ENCODE measurements around the gene LAMB3.

The LAMB3 gene

DNA sequence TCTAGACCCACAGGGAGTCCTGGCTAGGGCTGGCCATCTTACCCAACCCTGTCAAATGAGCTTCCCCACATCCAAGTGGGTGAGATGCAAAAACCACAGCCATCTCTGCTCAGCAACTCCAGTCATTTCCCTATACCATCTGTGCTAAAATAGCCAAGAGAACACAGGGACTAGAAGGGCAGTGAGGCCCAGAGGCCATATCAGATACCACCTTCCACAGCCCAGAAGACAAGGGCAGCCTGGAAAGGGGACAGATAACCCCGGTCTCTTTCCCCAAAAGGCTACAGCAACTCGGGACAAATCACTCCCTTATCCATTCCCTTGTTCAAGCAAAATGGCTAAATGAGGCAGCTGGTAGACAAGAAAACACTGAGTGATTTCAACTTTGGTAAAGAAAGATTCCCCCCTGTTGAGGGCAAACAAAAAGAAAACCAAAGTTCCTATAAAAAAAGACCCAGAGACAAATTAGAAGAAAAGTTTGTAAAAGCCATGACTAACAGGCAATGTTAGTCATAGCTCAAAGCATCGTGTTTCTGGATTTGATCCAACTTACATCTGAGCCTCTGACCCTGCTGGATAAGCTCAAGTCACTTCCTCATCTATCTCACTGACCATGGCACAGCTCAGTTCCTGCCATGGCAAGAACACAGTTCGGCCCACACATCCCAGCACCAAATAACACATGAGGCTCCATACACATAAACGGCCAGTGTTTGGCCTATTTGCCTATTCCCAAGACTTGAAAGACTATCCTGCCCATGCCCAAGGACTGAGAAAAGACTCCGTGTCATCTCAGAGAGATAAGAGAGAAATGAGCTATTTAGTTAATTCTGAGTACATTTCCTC, 3.1 kb downstream of the LAMB3 start:
- CTCF ChIA-PET, result interaction anchor here (1.3 kb wide), 2 partner anchors 22 to 59 kb away, joined by 6 to 7 read pairs; no protein-coding TSS in a partner anchor
- TF ChIP-seq FOXA1 (IDR thresholded peaks at IDR 0.05) (no peak), ARNT (IDR thresholded peaks at IDR 0.05) (no peak), L3MBTL2 (conservative IDR thresholded peaks at IDR 0.05) (no peak), TARDBP (IDR thresholded peaks at IDR 0.05) (no peak), LEF1 (IDR thresholded peaks at IDR 0.05; ENCODE audit: borderline replicate concordance) (no peak), ZNF384 (IDR thresholded peaks at IDR 0.05) (no peak), FOXK2 (IDR thresholded peaks at IDR 0.05) (no peak), ELF4 (IDR thresholded peaks at IDR 0.05) (no peak), BHLHE40 (IDR thresholded peaks at IDR 0.05; ENCODE audit: borderline replicate concordance) (no peak), CTBP1 (IDR thresholded peaks at IDR 0.05; ENCODE audit: borderline replicate concordance) (no peak), FOXM1 (IDR thresholded peaks at IDR 0.05; ENCODE audit: borderline replicate concordance) (no peak), SUZ12 (IDR thresholded peaks at IDR 0.05) (no peak), SP1 (IDR thresholded peaks at IDR 0.05) (no peak), HDGF (IDR thresholded peaks at IDR 0.05; ENCODE audit: borderline replicate concordance) (no peak)
- TF ChIP-seq, protein P1, sequence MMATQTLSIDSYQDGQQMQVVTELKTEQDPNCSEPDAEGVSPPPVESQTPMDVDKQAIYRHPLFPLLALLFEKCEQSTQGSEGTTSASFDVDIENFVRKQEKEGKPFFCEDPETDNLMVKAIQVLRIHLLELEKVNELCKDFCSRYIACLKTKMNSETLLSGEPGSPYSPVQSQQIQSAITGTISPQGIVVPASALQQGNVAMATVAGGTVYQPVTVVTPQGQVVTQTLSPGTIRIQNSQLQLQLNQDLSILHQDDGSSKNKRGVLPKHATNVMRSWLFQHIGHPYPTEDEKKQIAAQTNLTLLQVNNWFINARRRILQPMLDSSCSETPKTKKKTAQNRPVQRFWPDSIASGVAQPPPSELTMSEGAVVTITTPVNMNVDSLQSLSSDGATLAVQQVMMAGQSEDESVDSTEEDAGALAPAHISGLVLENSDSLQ (IDR thresholded peaks at IDR 0.05), result no peak
- DNase-seq (ENCODE audit: extremely low spot score), result no peak
- POLR2A ChIA-PET, result interaction anchor here (1.3 kb wide), 1 partner anchor 26 kb away, joined by 5 read pairs; the partner anchor contains the start of gene G0S2

DNA sequence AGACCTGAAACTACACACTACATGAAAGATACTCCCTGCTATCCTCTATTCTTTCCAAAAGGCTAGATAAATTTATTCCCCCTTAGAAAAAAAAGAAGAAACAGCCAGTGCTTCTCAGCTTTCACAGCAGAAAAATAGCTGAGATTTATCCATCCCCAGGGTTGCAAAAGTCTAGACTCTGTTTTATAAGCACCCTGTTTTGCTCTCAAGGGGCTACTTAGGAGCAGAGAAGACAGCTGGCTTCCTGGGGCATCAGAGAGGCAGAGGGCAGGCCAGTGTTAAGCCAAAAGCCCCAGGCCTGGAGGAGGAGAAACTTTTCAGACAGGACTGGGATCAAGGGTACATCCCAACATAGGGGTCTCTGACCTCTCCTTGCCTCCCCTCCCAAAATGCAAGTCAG, 3.9 kb downstream of the LAMB3 start:
- CTCF ChIA-PET, result no interaction called here
- no peak for DNase-seq (ENCODE audit: extremely low spot score)
- POLR2A ChIA-PET, result no interaction called here
- TF ChIP-seq ELF4 (IDR thresholded peaks at IDR 0.05) (no peak), FOXK2 (IDR thresholded peaks at IDR 0.05) (no peak), SP1 (IDR thresholded peaks at IDR 0.05) (no peak), ARNT (IDR thresholded peaks at IDR 0.05) (no peak), ZNF384 (IDR thresholded peaks at IDR 0.05) (no peak), NFRKB (IDR thresholded peaks at IDR 0.05) (no peak)

DNA sequence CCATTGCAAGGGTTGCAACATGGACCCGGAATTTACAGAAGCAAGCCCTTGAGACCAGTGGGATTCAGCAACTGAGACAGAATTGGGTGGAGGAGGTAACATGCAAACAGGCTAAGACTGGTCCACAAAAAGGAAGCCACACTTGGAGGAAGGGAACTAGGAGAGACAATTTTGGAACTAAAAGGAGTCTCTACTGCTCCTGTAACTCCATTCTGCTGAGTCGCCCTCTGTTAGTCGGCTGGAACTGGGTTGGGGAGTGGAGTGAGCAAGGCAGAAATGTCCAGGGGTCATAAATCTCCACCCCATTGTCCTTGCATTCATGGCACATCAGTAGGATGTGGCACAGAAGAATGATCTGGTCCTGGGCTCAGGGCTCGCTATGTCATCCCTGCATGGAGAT, 5.1 kb downstream of the LAMB3 start:
- TF ChIP-seq, protein P1 (IDR thresholded peaks at IDR 0.05), result no peak
- TF ChIP-seq FOXK2 (IDR thresholded peaks at IDR 0.05), result no peak
- no peak for TF ChIP-seq FOXM1 (IDR thresholded peaks at IDR 0.05; ENCODE audit: borderline replicate concordance)
- no peak for TF ChIP-seq BHLHE40 (IDR thresholded peaks at IDR 0.05; ENCODE audit: borderline replicate concordance)
- no peak for TF ChIP-seq ARNT (IDR thresholded peaks at IDR 0.05)
- no peak for TF ChIP-seq SUZ12 (IDR thresholded peaks at IDR 0.05)
- TF ChIP-seq NFRKB (IDR thresholded peaks at IDR 0.05), result no peak
- TF ChIP-seq CTBP1 (IDR thresholded peaks at IDR 0.05; ENCODE audit: borderline replicate concordance), result no peak
- no peak for TF ChIP-seq TARDBP (IDR thresholded peaks at IDR 0.05)
- TF ChIP-seq ZNF384 (IDR thresholded peaks at IDR 0.05), result no peak
- DNase-seq (ENCODE audit: extremely low spot score), result no peak
- CTCF ChIA-PET, result no interaction called here
- POLR2A ChIA-PET, result no interaction called here

DNA sequence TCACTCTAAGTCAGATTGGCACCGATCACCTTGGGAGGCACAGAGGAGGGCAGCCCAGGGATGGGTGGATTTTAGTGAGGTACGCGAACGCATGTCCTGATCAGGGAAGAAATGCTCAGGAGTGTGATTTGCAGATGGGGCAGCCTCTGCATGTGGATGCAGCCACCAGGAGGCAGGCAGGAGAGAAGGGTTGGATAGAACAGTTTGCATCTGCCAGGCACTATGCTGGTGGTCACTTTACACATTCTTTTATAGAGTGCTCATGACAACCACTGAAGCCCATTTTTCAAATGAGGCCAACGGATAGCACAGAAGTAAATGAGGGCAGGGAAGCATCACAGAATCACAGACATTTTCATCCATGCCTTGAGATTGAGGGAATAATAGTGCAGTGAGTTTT, 5.7 kb downstream of the LAMB3 start:
- POLR2A ChIA-PET, result interaction anchor here (1.4 kb wide), 1 partner anchor 29 kb away, joined by 3 read pairs; the partner anchor contains the start of gene G0S2
- TF ChIP-seq SUZ12 (IDR thresholded peaks at IDR 0.05), result no peak
- TF ChIP-seq SP1 (IDR thresholded peaks at IDR 0.05), result no peak
- TF ChIP-seq FOXA1 (IDR thresholded peaks at IDR 0.05), result no peak
- no peak for TF ChIP-seq ZNF384 (IDR thresholded peaks at IDR 0.05)
- TF ChIP-seq HDGF (IDR thresholded peaks at IDR 0.05; ENCODE audit: borderline replicate concordance), result no peak
- TF ChIP-seq TARDBP (IDR thresholded peaks at IDR 0.05), result no peak
- no peak for TF ChIP-seq L3MBTL2 (conservative IDR thresholded peaks at IDR 0.05)
- no peak for TF ChIP-seq BHLHE40 (IDR thresholded peaks at IDR 0.05; ENCODE audit: borderline replicate concordance)
- TF ChIP-seq, protein P1 (IDR thresholded peaks at IDR 0.05), result no peak
- no peak for TF ChIP-seq NFRKB (IDR thresholded peaks at IDR 0.05)
- TF ChIP-seq FOXK2 (IDR thresholded peaks at IDR 0.05), result no peak
- TF ChIP-seq CTBP1 (IDR thresholded peaks at IDR 0.05; ENCODE audit: borderline replicate concordance), result no peak
- TF ChIP-seq ARNT (IDR thresholded peaks at IDR 0.05), result no peak
- no peak for TF ChIP-seq ELF4 (IDR thresholded peaks at IDR 0.05)
- no peak for TF ChIP-seq FOXM1 (IDR thresholded peaks at IDR 0.05; ENCODE audit: borderline replicate concordance)
- no peak for TF ChIP-seq LEF1 (IDR thresholded peaks at IDR 0.05; ENCODE audit: borderline replicate concordance)
- CTCF ChIA-PET, result interaction anchor here (0.9 kb wide), 1 partner anchor 102 kb away, joined by 4 read pairs; no protein-coding TSS in a partner anchor
- no peak for DNase-seq (ENCODE audit: extremely low spot score)

DNA sequence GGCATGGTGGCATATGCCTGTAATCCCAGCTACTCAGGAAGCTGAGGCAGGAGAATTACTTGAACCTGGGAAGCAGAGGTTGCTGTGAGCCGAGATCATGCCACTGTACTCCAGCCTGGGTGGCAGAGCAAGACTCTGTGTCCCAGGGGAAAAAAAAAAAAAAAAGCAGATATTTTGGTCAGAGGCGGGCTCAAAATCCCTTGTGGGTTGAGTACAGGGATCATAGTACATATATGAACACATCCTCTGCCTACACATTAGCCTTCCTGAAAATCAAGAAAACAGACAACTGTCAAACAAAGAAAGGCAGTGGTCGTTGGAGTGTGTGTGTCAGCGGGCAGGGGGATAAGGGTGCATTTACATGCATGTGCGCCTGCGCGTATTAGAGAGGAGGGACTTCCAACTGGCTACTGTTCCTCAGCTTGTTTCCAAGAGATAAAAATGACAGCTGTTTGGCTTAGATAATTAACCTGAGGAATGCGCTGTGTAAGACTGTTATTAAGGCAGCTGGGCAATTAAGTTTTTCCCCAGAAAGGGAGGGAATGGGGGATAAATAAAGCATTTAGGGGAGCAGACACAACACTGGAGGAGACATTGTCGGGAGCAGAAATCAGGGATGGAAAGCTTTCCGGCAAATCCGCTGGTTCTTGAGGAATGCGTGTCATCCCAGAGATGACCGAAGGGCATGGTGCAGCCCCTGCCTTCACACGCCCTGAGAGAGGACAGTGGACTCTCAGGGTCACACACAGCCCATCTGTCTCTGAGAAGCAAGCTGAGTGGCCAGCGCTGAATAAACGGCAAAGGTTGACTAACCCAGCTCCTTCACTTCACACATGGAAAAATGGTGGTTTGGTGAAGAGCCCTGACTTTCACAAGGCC, 6.4 kb downstream of the LAMB3 start:
- no peak for TF ChIP-seq BHLHE40 (IDR thresholded peaks at IDR 0.05; ENCODE audit: borderline replicate concordance)
- TF ChIP-seq FOXA1 (IDR thresholded peaks at IDR 0.05), result no peak
- TF ChIP-seq ZNF384 (IDR thresholded peaks at IDR 0.05), result no peak
- TF ChIP-seq, protein P1 (IDR thresholded peaks at IDR 0.05), result no peak
- TF ChIP-seq ELF4 (IDR thresholded peaks at IDR 0.05), result no peak
- no peak for TF ChIP-seq FOXM1 (IDR thresholded peaks at IDR 0.05; ENCODE audit: borderline replicate concordance)
- no peak for TF ChIP-seq L3MBTL2 (conservative IDR thresholded peaks at IDR 0.05)
- no peak for TF ChIP-seq LEF1 (IDR thresholded peaks at IDR 0.05; ENCODE audit: borderline replicate concordance)
- TF ChIP-seq SP1 (IDR thresholded peaks at IDR 0.05), result no peak
- TF ChIP-seq ARNT (IDR thresholded peaks at IDR 0.05), result no peak
- no peak for TF ChIP-seq FOXK2 (IDR thresholded peaks at IDR 0.05)
- TF ChIP-seq TARDBP (IDR thresholded peaks at IDR 0.05), result no peak
- ChIA-PET CTCF (interaction anchor here (0.6 to 0.9 kb wide), 2 partner anchors 31 to 103 kb away, joined by 4 to 5 read pairs; no protein-coding TSS in a partner anchor), POLR2A (interaction anchor here (1.4 kb wide), 1 partner anchor 29 kb away, joined by 3 read pairs; the partner anchor contains the start of gene G0S2)
- DNase-seq (ENCODE audit: extremely low spot score), result no peak
